SK-N-SH treated with all-trans-retinoic acid at 6 μM for 48 hours (cell line): Measurements from ENCODE around the gene RO60.
A peak's percentile ranks its signal among the peaks of the same experiment; 100 is the strongest.

Source experiments
- ATAC-seq: fragments of 200-7000 bp; cut with Tn5 transposase; 3 replicates; pipeline ENCODE4 v1.9.1; 2020; ENCODE audit warnings: mild to moderate bottlenecking, moderate library complexity
- ARNTL ChIP-seq: fragments of 450-650 bp; formaldehyde crosslinking; IDR thresholded peaks from 2 replicates; pipeline ENCODE4 v1.5.0; 2020; ENCODE audit warnings: low read depth, mild to moderate bottlenecking, moderate library complexity, borderline replicate concordance
- BACH2 ChIP-seq: fragments of 250-450 bp; sonication (Bioruptor Pico); IDR thresholded peaks from 2 replicates; pipeline ENCODE4 v1.9.0; 2021; ENCODE audit warnings: mild to moderate bottlenecking, borderline replicate concordance
- CREB5 ChIP-seq: fragments of 250-450 bp; sonication (Bioruptor Pico); IDR thresholded peaks from 2 replicates; pipeline ENCODE4 v1.5.1; 2020; ENCODE audit warnings: low read depth, mild to moderate bottlenecking, moderate library complexity
- CSDC2 ChIP-seq: fragments of 250-450 bp; sonication (Bioruptor Pico); IDR thresholded peaks from 2 replicates; pipeline ENCODE4 v1.5.0; 2020; ENCODE audit warnings: mild to moderate bottlenecking, moderate library complexity
- CSRNP3 ChIP-seq: fragments of 250-450 bp; sonication (Bioruptor Pico); IDR thresholded peaks from 2 replicates; pipeline ENCODE4 v1.5.1; 2021; ENCODE audit warnings: mild to moderate bottlenecking, moderate library complexity
- ESRRG ChIP-seq: fragments of 250-450 bp; sonication (Bioruptor Pico); IDR thresholded peaks from 2 replicates; pipeline ENCODE4 v1.6.1; 2021; ENCODE audit warnings: mild to moderate bottlenecking
- GLIS3 ChIP-seq: fragments of 250-450 bp; sonication (Bioruptor Pico); IDR thresholded peaks from 2 replicates; pipeline ENCODE4 v1.5.0; 2020; ENCODE audit warnings: mild to moderate bottlenecking, moderate library complexity
- ISL1 ChIP-seq: fragments of 250-450 bp; sonication (Bioruptor Pico); IDR thresholded peaks from 2 replicates; pipeline ENCODE4 v2.1.2; 2022; ENCODE audit warnings: mild to moderate bottlenecking, moderate library complexity
- OSR1 ChIP-seq: fragments of 250-450 bp; sonication (Bioruptor Pico); IDR thresholded peaks from 2 replicates; pipeline ENCODE4 v1.8.0; 2022; ENCODE audit warnings: moderate library complexity, mild to moderate bottlenecking, inconsistent platforms
- POU6F1 ChIP-seq: fragments of 250-450 bp; sonication (Bioruptor Pico); IDR thresholded peaks from 2 replicates; pipeline ENCODE4 v1.8.0; 2021; ENCODE audit warnings: low read depth, mild to moderate bottlenecking, moderate library complexity, borderline replicate concordance
- PPARA ChIP-seq: fragments of 250-450 bp; sonication (Bioruptor Pico); IDR thresholded peaks from 2 replicates; pipeline ENCODE4 v1.5.0; 2020; ENCODE audit warnings: mild to moderate bottlenecking, borderline replicate concordance
- RARB ChIP-seq: fragments of 250-450 bp; sonication (Bioruptor Pico); IDR thresholded peaks from 2 replicates; pipeline ENCODE4 v1.8.0; 2021; ENCODE audit warnings: mild to moderate bottlenecking, moderate library complexity
- SNAI2 ChIP-seq: fragments of 250-450 bp; sonication (Bioruptor Pico); IDR thresholded peaks from 2 replicates; pipeline ENCODE4 v1.5.0; 2020; ENCODE audit warnings: mild to moderate bottlenecking, moderate library complexity
- TCF4 ChIP-seq: fragments of 250-450 bp; sonication (Bioruptor Pico); IDR thresholded peaks from 2 replicates; pipeline ENCODE4 v1.8.0; 2021; ENCODE audit warnings: mild to moderate bottlenecking, moderate library complexity, borderline replicate concordance
- TOX ChIP-seq: fragments of 250-450 bp; sonication (Bioruptor Pico); IDR thresholded peaks from 2 replicates; pipeline ENCODE4 v1.8.0; 2021; ENCODE audit warnings: mild to moderate bottlenecking, moderate library complexity, borderline replicate concordance
- TSHZ2 ChIP-seq: fragments of 250-450 bp; sonication (Bioruptor Pico); IDR thresholded peaks from 2 replicates; pipeline ENCODE4 v1.5.0; 2020; ENCODE audit warnings: mild to moderate bottlenecking, moderate library complexity
- ZC3H10 ChIP-seq: fragments of 250-450 bp; sonication (Bioruptor Pico); IDR thresholded peaks from 2 replicates; pipeline ENCODE4 v1.5.1; 2021; ENCODE audit warnings: mild to moderate bottlenecking, moderate library complexity
- ZFP3 ChIP-seq: fragments of 250-450 bp; sonication (Bioruptor Pico); IDR thresholded peaks from 2 replicates; pipeline ENCODE4 v1.5.0; 2020; ENCODE audit warnings: mild to moderate bottlenecking, moderate library complexity
- ZNF565 ChIP-seq: fragments of 450-650 bp; formaldehyde crosslinking; conservative IDR thresholded peaks from 2 replicates; pipeline ENCODE4 v1.5.0; 2020; ENCODE audit warnings: low read depth, mild to moderate bottlenecking, moderate library complexity
- ZNF8 ChIP-seq: fragments of 450-650 bp; formaldehyde crosslinking; IDR thresholded peaks from 2 replicates; pipeline ENCODE4 v1.5.0; 2020; ENCODE audit warnings: mild to moderate bottlenecking, moderate library complexity
- TF ChIP-seq, protein P1 (sequence below): fragments of 250-450 bp; sonication (Bioruptor Pico); IDR thresholded peaks from 2 replicates; pipeline ENCODE4 v1.8.0; 2020; ENCODE audit warnings: mild to moderate bottlenecking, moderate library complexity, borderline replicate concordance

Gene RO60

DNA sequence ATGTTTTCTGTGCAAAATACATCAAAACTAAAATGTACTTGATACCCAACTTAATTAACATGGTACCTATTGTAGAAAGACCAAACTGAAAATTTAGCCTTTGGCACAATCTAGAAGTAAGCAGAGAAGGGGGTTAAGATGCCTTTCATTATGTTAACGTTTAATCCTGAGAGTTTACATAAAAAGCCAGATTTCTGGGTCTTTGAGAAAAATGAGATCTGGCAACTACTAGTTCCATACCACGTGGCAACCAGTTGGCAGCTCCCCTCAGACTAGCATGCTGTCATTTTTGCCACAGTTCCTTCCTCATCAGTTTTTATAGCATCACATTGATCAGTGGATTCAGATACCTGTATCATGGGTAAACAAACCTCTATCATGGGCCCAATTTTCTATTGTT, 1.5 kb downstream of the RO60 start (continued):
- TF ChIP-seq POU6F1 (CRISPR knock-in tag), result no peak
- no peak for TF ChIP-seq ISL1 (CRISPR knock-in tag)
- TF ChIP-seq CSDC2, result no peak
- no peak for TF ChIP-seq GLIS3 (CRISPR knock-in tag)
- TF ChIP-seq CREB5 (CRISPR knock-in tag), result no peak
- TF ChIP-seq TCF4 (CRISPR knock-in tag), result no peak
- no peak for TF ChIP-seq SNAI2 (CRISPR knock-in tag)
- no peak for TF ChIP-seq CSRNP3
- TF ChIP-seq, all 23 proteins: peak for 0

- no peak for ATAC-seq
- TF ChIP-seq ZNF8 (CRISPR knock-in tag) (peak; percentile 94), CREB5 (CRISPR knock-in tag) (no peak)
- TF ChIP-seq, all 23 proteins: peak for 1
Observed at GRCh38 chr1:193062698-193063463, 3.5 kb downstream of the RO60 start.

DNA sequence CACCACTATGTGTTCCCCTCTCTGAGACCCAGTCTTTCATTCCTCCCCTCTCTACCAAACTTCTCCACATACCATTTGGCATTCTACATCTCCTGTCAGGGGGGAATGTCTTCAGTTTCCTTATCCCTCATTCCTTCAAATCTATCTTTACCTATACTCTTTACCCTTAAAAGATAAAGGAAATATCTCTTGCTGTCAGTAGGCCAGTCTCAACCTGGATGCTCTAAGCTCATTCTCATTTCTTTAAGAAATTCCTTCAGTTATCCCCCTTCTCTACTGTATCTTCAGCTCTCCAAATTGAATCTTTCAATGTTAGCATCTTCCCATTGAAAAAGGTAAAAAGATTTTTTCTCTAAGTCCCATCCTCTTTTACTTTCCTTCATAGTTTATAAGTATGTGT, 6.5 kb downstream of the RO60 start:
- ATAC-seq, result no peak
- TF ChIP-seq ESRRG (CRISPR knock-in tag) (no peak), RARB (CRISPR knock-in tag) (no peak), GLIS3 (CRISPR knock-in tag) (no peak), ZC3H10 (CRISPR knock-in tag) (no peak), TSHZ2 (CRISPR knock-in tag) (no peak), TCF4 (CRISPR knock-in tag) (no peak), ARNTL (CRISPR knock-in tag) (no peak), SNAI2 (CRISPR knock-in tag) (no peak), BACH2 (CRISPR knock-in tag) (no peak), ISL1 (CRISPR knock-in tag) (no peak), CSDC2 (no peak), POU6F1 (CRISPR knock-in tag) (no peak), ZNF565 (CRISPR knock-in tag) (no peak), PPARA (CRISPR knock-in tag) (no peak), CREB5 (CRISPR knock-in tag) (no peak), ZFP3 (CRISPR knock-in tag) (no peak), OSR1 (CRISPR knock-in tag) (no peak), TOX (no peak)
- TF ChIP-seq, protein P1, sequence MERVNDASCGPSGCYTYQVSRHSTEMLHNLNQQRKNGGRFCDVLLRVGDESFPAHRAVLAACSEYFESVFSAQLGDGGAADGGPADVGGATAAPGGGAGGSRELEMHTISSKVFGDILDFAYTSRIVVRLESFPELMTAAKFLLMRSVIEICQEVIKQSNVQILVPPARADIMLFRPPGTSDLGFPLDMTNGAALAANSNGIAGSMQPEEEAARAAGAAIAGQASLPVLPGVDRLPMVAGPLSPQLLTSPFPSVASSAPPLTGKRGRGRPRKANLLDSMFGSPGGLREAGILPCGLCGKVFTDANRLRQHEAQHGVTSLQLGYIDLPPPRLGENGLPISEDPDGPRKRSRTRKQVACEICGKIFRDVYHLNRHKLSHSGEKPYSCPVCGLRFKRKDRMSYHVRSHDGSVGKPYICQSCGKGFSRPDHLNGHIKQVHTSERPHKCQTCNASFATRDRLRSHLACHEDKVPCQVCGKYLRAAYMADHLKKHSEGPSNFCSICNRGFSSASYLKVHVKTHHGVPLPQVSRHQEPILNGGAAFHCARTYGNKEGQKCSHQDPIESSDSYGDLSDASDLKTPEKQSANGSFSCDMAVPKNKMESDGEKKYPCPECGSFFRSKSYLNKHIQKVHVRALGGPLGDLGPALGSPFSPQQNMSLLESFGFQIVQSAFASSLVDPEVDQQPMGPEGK (CRISPR knock-in tag), result no peak
